Urinary bladder (tissue), 4 donors: ENCODE measurements around the gene MAL. TPM values are rescaled to one million over a fixed set of nuclear protein-coding genes. Genes with fewer than 3 reads are reported as not detected.

ENCODE experiments used
- DNase-seq: peaks from one replicate; pipeline ENCODE4 v3.0.0-alpha.2; 2015; ENCODE audit errors: extremely low spot score
- H3K27ac ChIP-seq: one replicate; pipeline ENCODE4 v1.5.1; 2013; ENCODE audit warnings: low read depth, mild to moderate bottlenecking, moderate library complexity
- H3K36me3 ChIP-seq: one replicate; pipeline ENCODE4 v1.6.1; 2013; ENCODE audit warnings: mild to moderate bottlenecking, moderate library complexity; ENCODE audit not compliant: insufficient read depth
- H3K4me1 ChIP-seq: one replicate; pipeline ENCODE4 v1.6.1; 2013; ENCODE audit warnings: mild to moderate bottlenecking, moderate library complexity; ENCODE audit not compliant: insufficient read depth
- H3K4me3 ChIP-seq: one replicate; pipeline ENCODE4 v1.5.1; 2013; ENCODE audit warnings: low read depth, low read length
- WGBS: extraction: QIAGEN DNeasy Blood & Tissue Kit; methylation state at CpG from one replicate; pipeline ENCODE4 v1.1.7; 2013; 5-methylcytosine and 5-hydroxymethylcytosine counted together
- polyA plus RNA-seq: library from polyadenylated mRNA; stranded (reverse); fragments of 200-250 nt; gene quantifications from one replicate; pipeline ENCODE4 v1.2.3, GENCODE V29; 2013
- total RNA-seq: library from RNA; depleted of rRNA; stranded (reverse); fragments of >200 nt; gene quantifications from one replicate; pipeline ENCODE4 v1.2.3, GENCODE V29; 2014
- donor health status: healthy with polysubstance abuse.
- donor health status: healthy.

Gene MAL
- total RNA-seq (3.6 TPM), polyA plus RNA-seq (13.3 TPM)

- no peaks in the 10 kb centered on the region for H3K36me3 ChIP-seq
- no peaks in the 10 kb centered on the region for H3K4me1 ChIP-seq
- peak within 1 kb of the TSS; percentile 26 for H3K4me3 ChIP-seq
- H3K27ac ChIP-seq = no peak within 1 kb of the TSS
- WGBS = 1% methylated on average over 81 of the region's 81 CpGs
- no peak for DNase-seq
Measured at GRCh38 chr2:95025406-95026319, at the start of gene MAL. TSS of gene MAL (plus strand) at chr2:95025708. CDS start at chr2:95025793, 85 bp downstream.

GRCh38 chr2:94977826-94978225 lies 47.7 kb upstream of the MAL start:
- H3K36me3 ChIP-seq = no peaks in the 10 kb centered on the region
- no peaks in the 10 kb centered on the region for H3K4me1 ChIP-seq
- WGBS = 77% methylated on average over 4 of the region's 4 CpGs
- no peak for DNase-seq
- H3K27ac ChIP-seq = no peak overlapping the region
- no peak overlapping the region for H3K4me3 ChIP-seq

GRCh38 chr2:94978917-94979316 lies 46.6 kb upstream of the MAL start:
- no peaks in the 10 kb centered on the region for H3K4me1 ChIP-seq
- H3K36me3 ChIP-seq = no peaks in the 10 kb centered on the region
- H3K4me3 ChIP-seq = no peak overlapping the region
- no peak overlapping the region for H3K27ac ChIP-seq
- no peak for DNase-seq
- 83% methylated on average over 3 of the region's 3 CpGs for WGBS

- 75% methylated on average over 10 of the region's 10 CpGs for WGBS
- H3K27ac ChIP-seq = no peak overlapping the region
- H3K4me3 ChIP-seq = no peak overlapping the region
- H3K4me1 ChIP-seq = no peaks in the 10 kb centered on the region
- DNase-seq = no peak
- H3K36me3 ChIP-seq = no peaks in the 10 kb centered on the region
Measured at GRCh38 chr2:94979406-94980375, 45.8 kb upstream of the MAL start.

GRCh38 chr2:94980406-94980805 lies 45.1 kb upstream of the MAL start:
- DNase-seq = no peak
- WGBS = 86% methylated on average over 15 of the region's 15 CpGs

GRCh38 chr2:94982156-94982555 lies 43.4 kb upstream of the MAL start:
- 57% methylated on average over 6 of the region's 6 CpGs for WGBS
- Histone ChIP-seq H3K4me3 (no peak overlapping the region), H3K4me1 (no peaks in the 10 kb centered on the region), H3K36me3 (no peaks in the 10 kb centered on the region), H3K27ac (no peak overlapping the region)
- no peak for DNase-seq

More at GRCh38 chr2:94980406-94980805, 45.1 kb upstream of the MAL start:
- no peaks in the 10 kb centered on the region for H3K4me1 ChIP-seq
- H3K4me3 ChIP-seq = no peak overlapping the region
- H3K36me3 ChIP-seq = no peaks in the 10 kb centered on the region
- H3K27ac ChIP-seq = no peak overlapping the region

GRCh38 chr2:94982675-94983074 lies 42.8 kb upstream of the MAL start:
- WGBS = 45% methylated on average over 3 of the region's 3 CpGs
- DNase-seq = no peak
- H3K27ac ChIP-seq = no peak overlapping the region
- no peak overlapping the region for H3K4me3 ChIP-seq
- no peaks in the 10 kb centered on the region for H3K4me1 ChIP-seq
- no peaks in the 10 kb centered on the region for H3K36me3 ChIP-seq

GRCh38 chr2:94984964-94985575 lies 40.4 kb upstream of the MAL start:
- WGBS = 50% methylated on average over 9 of the region's 9 CpGs
- DNase-seq = no peak
- no peaks in the 10 kb centered on the region for H3K36me3 ChIP-seq

GRCh38 chr2:94985636-94986035 lies 39.9 kb upstream of the MAL start:
- no peaks in the 10 kb centered on the region for H3K4me1 ChIP-seq
- no peak for DNase-seq
- no peaks in the 10 kb centered on the region for H3K36me3 ChIP-seq
- 78% methylated on average over 5 of the region's 5 CpGs for WGBS
- H3K4me3 ChIP-seq = no peak overlapping the region
- no peak overlapping the region for H3K27ac ChIP-seq

More at GRCh38 chr2:94984964-94985575, 40.4 kb upstream of the MAL start:
- Histone ChIP-seq H3K4me1 (no peaks in the 10 kb centered on the region), H3K27ac (no peak overlapping the region), H3K4me3 (no peak overlapping the region)

- H3K27ac ChIP-seq = no peak overlapping the region
- no peak overlapping the region for H3K4me3 ChIP-seq
- H3K4me1 ChIP-seq = no peaks in the 10 kb centered on the region
- WGBS = 61% methylated on average over 3 of the region's 3 CpGs
- no peak for DNase-seq
- H3K36me3 ChIP-seq = no peaks in the 10 kb centered on the region
Measured at GRCh38 chr2:94986392-94986963, 39.0 kb upstream of the MAL start.

- H3K4me1 ChIP-seq = no peaks in the 10 kb centered on the region
- no peak overlapping the region for H3K27ac ChIP-seq
- DNase-seq = no peak
- no peaks in the 10 kb centered on the region for H3K36me3 ChIP-seq
- no peak overlapping the region for H3K4me3 ChIP-seq
- 84% methylated on average over 15 of the region's 15 CpGs for WGBS
Measured at GRCh38 chr2:94987074-94988020, 38.2 kb upstream of the MAL start.

GRCh38 chr2:94990956-94991355 lies 34.6 kb upstream of the MAL start:
- Histone ChIP-seq H3K4me1 (no peaks in the 10 kb centered on the region), H3K36me3 (no peaks in the 10 kb centered on the region), H3K4me3 (no peak overlapping the region), H3K27ac (no peak overlapping the region)
- no peak for DNase-seq
